Superior temporal gyrus (tissue), 1 donor: ENCODE data around the gene RAP2A.

Source experiments
- DNase-seq: peaks from one replicate; pipeline ENCODE4 v3.0.0-alpha.2; 2016; ENCODE audit errors: extremely low spot score

RAP2A gene

DNA sequence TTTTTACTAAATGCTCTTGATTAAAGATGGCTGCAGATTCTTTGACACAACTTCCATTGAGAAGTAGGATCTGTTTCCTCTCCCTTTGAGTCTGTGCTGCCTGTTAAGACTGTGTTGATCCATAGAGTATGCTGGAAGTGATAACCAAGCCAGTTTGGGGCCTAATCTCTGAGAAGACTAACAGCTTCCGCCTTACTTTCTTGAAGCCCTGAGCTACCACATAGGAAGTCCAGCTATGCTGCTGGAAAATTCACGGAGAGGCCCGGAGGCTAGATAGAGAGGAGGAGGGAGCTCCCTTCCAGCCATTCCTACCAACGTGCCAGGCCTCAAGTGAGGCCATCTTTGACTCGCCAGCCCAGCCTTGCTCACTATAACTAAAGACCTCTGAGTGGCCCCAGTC is 12.5 kb downstream of the RAP2A start:
- DNase-seq, result no peak

- DNase-seq, result no peak
Measured at GRCh38 chr13:97448503-97449251, 14.7 kb downstream of the RAP2A start.

- DNase-seq, result no peak
Measured at GRCh38 chr13:97454699-97455098, 20.7 kb downstream of the RAP2A start.

- DNase-seq, result no peak
Measured at GRCh38 chr13:97456047-97456446, 22.1 kb downstream of the RAP2A start.

- no peak for DNase-seq
Measured at GRCh38 chr13:97459215-97459777, 25.3 kb downstream of the RAP2A start.

DNA sequence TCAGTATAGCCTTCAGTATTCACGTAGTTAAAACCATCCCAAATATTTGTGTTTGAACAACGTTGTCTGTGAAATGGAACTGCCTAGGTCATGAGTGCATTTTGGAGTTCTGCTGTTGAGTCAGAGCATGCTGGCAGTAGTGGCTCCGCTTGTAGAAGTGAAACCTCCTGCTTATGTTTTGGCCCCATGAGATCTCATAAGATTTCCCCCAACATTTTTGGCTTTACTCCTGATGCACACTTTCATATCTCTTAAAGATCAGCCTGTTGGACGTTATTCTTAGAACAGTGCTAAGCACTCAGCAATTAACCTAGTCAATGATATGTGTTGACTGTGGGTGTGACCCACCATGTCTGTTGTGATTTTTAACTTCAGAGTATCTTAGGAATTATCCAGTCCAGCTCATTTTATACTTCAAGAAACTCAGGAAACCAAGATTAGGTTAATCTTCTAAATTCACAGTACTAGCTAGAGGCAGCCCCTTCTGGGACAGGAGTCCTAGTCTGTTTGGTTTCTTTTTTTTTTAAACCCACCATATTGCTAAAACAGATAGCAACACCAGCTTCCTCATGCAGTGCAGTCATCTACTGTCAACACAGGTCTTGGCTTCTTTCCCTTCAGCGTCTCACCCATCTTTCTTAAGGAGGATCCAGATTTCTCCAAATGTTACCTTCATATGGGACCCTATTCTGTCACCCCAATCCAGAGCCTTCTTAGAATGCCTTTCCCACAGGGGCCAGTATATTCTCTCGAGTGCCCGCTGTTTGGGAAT is 26.2 kb downstream of the RAP2A start:
- no peak for DNase-seq

- DNase-seq, result no peak
Measured at GRCh38 chr13:97460853-97461252, 26.9 kb downstream of the RAP2A start.

- DNase-seq, result no peak
Measured at GRCh38 chr13:97464561-97464960, 30.6 kb downstream of the RAP2A start.

DNA sequence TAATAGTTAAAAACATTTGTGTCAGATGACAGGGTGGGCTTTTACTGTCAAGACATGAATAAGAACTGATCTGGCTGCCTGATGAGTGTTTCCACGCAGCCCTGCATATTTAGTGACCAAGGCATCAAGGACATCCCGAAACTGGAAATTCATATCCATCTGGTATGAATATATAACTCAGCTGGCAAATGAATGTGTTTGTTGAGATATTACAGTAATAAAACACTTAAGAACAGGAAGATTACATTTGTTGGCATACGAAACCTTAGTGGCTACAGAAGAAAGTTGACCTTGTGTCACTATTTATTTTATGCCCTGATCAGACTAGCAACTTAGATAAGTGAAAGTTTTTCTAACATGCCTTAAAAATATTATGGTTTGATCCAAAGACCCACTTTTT is 32.8 kb downstream of the RAP2A start:
- no peak for DNase-seq

DNA sequence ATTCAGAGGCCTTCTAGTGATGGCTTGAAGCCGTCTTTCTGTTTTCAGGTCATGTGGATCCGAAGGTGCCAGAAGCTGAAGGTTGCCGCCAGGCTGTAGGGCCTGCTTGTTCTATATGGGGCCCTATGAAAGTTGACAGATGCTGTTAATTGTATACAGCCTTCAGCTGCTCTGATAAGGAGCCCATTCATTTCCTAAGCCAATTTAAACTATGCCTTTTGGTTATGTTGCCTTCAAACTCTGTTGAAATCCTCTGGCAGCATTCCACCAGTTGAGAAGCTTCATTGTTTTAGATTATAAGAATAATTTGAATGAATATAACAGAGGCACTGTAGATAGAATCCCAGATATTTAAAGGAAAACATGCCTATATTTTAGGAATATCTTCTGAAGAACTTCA is 34.4 kb downstream of the RAP2A start:
- DNase-seq, result peak; percentile 79

GRCh38 chr13:97471711-97472110 is 37.7 kb downstream of the RAP2A start:
- no peak for DNase-seq

- DNase-seq, result no peak
Measured at GRCh38 chr13:97474349-97474980, 40.5 kb downstream of the RAP2A start.

DNA sequence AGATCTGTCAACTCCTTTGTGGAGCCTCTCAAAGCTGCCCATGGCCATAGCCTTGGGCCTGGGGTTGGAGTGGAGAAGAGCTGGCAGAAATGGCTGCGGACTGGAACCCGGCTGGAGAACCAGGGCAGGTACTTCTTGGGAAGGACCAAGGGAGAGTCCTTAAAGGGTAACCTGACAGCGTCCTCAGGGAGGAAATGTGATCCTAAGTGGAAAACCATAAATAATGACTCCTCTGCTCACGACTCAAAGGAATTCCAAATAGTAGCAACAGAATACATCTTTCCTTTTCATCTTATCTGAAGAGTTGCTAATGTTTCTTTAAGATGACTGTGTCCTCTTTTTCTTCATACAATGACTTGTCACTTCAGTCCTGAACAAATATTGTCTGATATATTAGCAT is 41.0 kb downstream of the RAP2A start:
- no peak for DNase-seq

DNA sequence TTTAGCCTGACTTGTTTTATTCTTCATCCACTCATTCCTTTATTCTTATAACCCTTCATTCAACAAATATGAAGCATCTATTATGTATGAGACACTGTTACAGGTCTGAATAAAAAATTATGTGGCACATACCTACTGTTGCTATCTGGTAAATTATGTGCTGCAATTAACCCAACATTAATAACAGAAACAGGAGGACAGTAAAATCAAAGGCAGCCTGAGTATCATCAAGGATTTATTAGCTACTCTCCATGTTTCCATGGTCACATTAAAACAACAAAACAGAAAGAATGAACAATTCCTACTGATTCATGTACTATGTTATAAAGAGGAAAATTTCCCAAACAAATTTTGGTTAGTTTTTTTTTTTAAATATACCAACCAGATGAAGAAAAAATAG is 43.9 kb downstream of the RAP2A start:
- DNase-seq, result no peak

DNA sequence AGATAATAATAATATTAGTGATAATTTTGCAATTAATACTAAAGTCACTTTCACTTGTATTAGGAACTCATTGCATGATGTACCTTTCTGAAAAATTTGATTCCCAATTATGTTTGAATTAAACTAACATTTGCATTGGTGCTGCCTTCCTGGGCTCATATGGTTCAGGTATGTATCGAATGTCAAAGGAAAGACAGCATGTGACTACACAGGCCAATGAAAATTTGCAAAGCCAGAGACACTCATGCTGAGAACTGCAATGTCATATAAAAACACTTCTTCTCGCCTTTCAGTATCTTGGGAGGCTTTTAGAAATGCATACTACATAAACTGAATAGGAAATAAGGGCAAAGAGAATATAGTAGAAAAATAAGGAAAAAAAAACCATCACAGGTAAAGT is 44.3 kb downstream of the RAP2A start:
- DNase-seq, result no peak

- no peak for DNase-seq
Measured at GRCh38 chr13:97483465-97483864, 49.5 kb downstream of the RAP2A start.

GRCh38 chr13:97484301-97484700 is 50.3 kb downstream of the RAP2A start:
- no peak for DNase-seq

DNA sequence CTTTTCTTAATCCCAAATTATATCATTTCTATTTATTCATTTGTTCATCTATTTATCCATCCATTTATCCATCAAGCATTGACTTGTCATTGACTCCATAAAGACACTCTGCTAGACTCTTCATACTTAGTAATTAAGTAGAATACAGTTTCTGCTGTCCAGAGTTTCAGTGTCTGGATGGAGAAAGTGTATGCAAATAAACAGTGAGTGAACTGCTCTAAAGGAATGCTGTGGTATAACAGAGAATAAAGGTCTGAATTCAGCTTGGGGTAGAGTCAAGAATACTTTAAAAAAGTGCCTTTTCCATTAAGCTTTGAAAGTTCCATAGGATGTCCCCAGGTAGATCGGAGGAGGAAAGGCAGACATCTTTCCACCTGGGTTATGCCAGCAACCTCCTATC is 51.4 kb downstream of the RAP2A start:
- no peak for DNase-seq

GRCh38 chr13:97490702-97491307 is 56.8 kb downstream of the RAP2A start:
- no peak for DNase-seq

DNA sequence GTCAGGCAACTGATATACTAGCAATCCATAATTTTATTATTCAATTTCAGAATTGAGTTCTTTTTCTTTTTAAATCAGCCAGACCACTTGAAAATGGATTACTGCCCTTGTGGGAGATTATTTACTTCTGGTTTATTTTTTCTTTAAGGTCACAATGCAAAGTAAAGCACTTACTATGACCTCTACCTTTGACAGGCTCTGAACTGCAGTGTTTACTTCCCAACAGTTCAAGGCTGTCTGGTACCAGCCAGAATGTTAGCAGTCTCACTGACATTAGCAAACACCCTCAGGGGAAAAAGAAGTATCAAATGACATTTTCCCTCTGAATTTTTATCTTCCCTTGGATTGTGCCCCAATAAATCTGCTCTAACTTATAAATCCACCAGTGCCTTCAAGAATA is 57.5 kb downstream of the RAP2A start:
- no peak for DNase-seq

- DNase-seq, result no peak
Measured at GRCh38 chr13:97492257-97492656, 58.3 kb downstream of the RAP2A start.
